ENCODE results near the gene EBF4. TPM values are rescaled to one million over a fixed set of nuclear protein-coding genes. Genes with fewer than 3 reads are reported as not detected.
A peak's percentile ranks its signal among the peaks of the same experiment; 100 is the strongest.

Gene EBF4, protein sequence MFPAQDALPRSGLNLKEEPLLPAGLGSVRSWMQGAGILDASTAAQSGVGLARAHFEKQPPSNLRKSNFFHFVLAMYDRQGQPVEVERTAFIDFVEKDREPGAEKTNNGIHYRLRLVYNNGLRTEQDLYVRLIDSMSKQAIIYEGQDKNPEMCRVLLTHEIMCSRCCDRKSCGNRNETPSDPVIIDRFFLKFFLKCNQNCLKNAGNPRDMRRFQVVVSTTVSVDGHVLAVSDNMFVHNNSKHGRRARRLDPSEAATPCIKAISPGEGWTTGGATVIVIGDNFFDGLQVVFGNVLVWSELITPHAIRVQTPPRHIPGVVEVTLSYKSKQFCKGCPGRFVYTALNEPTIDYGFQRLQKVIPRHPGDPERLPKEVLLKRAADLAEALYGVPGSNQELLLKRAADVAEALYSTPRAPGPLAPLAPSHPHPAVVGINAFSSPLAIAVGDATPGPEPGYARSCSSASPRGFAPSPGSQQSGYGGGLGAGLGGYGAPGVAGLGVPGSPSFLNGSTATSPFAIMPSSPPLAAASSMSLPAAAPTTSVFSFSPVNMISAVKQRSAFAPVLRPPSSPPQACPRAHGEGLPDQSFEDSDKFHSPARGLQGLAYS
- total RNA-seq (2021; fragmentation: NEBNext Ultra II Directional; extraction: Animal tissue kit (Norgen Biotek cat#: 25700)), result 1.2 and 1.6 TPM in 2 replicates
- polyA plus RNA-seq (2011; rRNA removed), result 2.9 and 3.6 TPM in 2 replicates
- polyA plus RNA-seq (2011; cell fraction: cytosol; rRNA removed), result 2.9 TPM
- polyA plus RNA-seq (2011; cell fraction: nucleus; rRNA removed), result 16.0 TPM
- polyA plus RNA-seq (2012, experiment 1 of 2), result 3.0 to 6.6 TPM (median 3.9 TPM) in 4 replicates
- polyA plus RNA-seq (2012, experiment 2 of 2), result 2.3 TPM
- 1.5 TPM for polyA plus RNA-seq (2013, experiment 1 of 2)
- 1.2 TPM for polyA plus RNA-seq (2013, experiment 2 of 2)
- 1.7 and 2.3 TPM in 2 replicates for polyA minus RNA-seq (2011; rRNA and poly(A)+ RNA removed)
- polyA minus RNA-seq (2011; cell fraction: cytosol; rRNA and poly(A)+ RNA removed), result 1.9 TPM
- 2.4 TPM for polyA minus RNA-seq (2011; cell fraction: nucleus; rRNA and poly(A)+ RNA removed)
- long read RNA-seq, experiment 1, result 0 reads
- long read RNA-seq, experiment 2, result 0 reads

DNA sequence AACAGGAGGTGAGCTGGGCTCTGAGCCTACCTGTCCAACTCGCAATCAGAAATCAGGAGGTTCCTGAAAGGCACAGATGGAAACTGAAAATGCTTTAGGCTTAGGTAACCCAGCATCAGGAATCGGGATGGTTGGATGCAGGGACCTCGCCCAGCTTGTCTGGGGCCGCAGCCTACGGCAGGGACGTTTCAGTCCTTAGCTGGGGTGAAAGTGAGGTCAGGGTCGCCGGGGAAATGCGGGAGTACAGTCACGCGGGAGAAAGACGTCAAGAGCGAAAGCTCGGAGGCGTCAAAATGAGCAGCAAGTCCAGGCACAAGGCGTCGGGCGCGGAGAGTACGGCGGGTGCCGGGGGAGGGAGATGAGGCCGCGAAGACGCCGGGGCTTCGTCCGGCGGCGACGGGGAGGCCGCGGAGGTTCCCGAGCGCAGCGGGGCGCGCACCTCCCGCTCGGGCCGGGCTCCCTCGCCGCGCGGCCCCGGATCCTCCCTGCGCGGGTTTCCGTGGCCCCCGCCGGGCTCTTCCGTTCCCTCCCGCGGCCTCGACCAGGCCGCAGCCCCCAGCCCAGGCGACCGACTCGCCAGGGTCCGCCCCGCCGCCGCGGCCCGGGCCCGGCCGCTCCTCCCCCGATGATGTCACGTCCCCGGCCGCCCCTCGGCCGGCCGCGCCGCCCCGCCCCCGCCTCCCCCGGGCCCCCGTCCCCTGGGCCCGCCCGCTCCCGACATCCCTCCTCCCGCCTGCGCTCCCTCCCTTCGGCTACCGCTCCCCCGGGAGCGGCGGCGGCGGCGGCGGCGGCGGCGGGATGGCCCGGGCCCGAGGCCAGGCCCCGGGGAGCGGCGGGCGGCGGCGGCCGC, at the start of gene EBF4:
EBF4 (plus strand) TSS at position 745 of the 850 bp plus-strand sequence. CDS start 866 bp downstream, outside the sequence.
- Histone ChIP-seq H3K9me3 (ENCODE audit: insufficient read depth in 2 of 2, low read depth in 1 of 2, low read length in 1 of 2) (no peaks in the 10 kb centered on the region), H3K23ac (ENCODE audit: insufficient read length) (no peak within 1 kb of the TSS), H2AFZ (ENCODE audit: low read length) (no peak within 1 kb of the TSS; the same call in 1 of the 2 replicates), H2BK5ac (ENCODE audit: low read depth, low read length) (no peak within 1 kb of the TSS), H3K4me3 (ENCODE audit: extremely low read depth in 1 of 4, insufficient read depth in 2 of 4, low read depth in 3 of 4, low read length in 4 of 4) (peak within 1 kb of the TSS; percentile 21 to 55 (median 31)), H3K36me3 (ENCODE audit: control insufficient read depth in 2 of 4, insufficient read depth in 4 of 4, low read length in 3 of 4) (no peaks in the 10 kb centered on the region; a peak in 1 of 8 replicates), H3K4ac (replicated peaks; ENCODE audit: insufficient read length, low read depth, low read length) (no peak within 1 kb of the TSS), H3K79me2 (ENCODE audit: control insufficient read depth in 1 of 2, insufficient read depth in 2 of 2, low read length in 2 of 2) (no peaks in the 10 kb centered on the region), H3K18ac (ENCODE audit: extremely low read depth, low read length) (peak within 1 kb of the TSS; percentile 19; the same call in 1 of the 2 replicates), H4K8ac (ENCODE audit: extremely low read depth, insufficient read depth, low read length) (peak within 1 kb of the TSS; percentile 30), H3K79me1 (ENCODE audit: low read depth, low read length) (no peaks in the 10 kb centered on the region), H3K56ac (replicated peaks; ENCODE audit: insufficient read length, low read depth, low read length) (no peak within 1 kb of the TSS), H2BK20ac (ENCODE audit: low read length) (no peak within 1 kb of the TSS), H3K4me1 (replicated peaks in 1 of 4; ENCODE audit: control insufficient read depth in 3 of 4, insufficient read depth in 4 of 4, low read length in 3 of 4) (peaks cover 3 to 29% (median 11%) of the 10 kb centered on the region in 4 experiments), H4K20me1 (replicated peaks in 1 of 2; ENCODE audit: control insufficient read depth in 1 of 2, insufficient read depth in 2 of 2, low read length in 2 of 2) (peaks cover 5 to 9% of the 10 kb centered on the region in 2 experiments), H3K27me3 (replicated peaks in 1 of 4; ENCODE audit: control insufficient read depth in 3 of 4, extremely low read depth in 1 of 4, insufficient read depth in 3 of 4, low read length in 3 of 4) (peaks cover 54 to 83% (median 78%) of the 10 kb centered on the region in 4 experiments), H2AK5ac (ENCODE audit: low read depth, low read length) (peak within 1 kb of the TSS; percentile 53; the same call in 1 of the 2 replicates), H2BK12ac (ENCODE audit: low read depth, low read length) (peak within 1 kb of the TSS; percentile 50; the same call in 1 of the 2 replicates), H3K14ac (ENCODE audit: insufficient read length) (no peak within 1 kb of the TSS), H2BK120ac (replicated peaks; ENCODE audit: low read depth, low read length) (no peak within 1 kb of the TSS), H3K4me2 (ENCODE audit: insufficient read depth in 1 of 2, low read depth in 2 of 2, low read length in 2 of 2) (peak within 1 kb of the TSS; percentile 68 to 70), H4K5ac (ENCODE audit: insufficient read length, low read depth, low read length) (no peak within 1 kb of the TSS), H3K27ac (ENCODE audit: low read depth, low read length) (no peak within 1 kb of the TSS), H3K23me2 (ENCODE audit: low read depth, low read length) (peaks cover 3% of the 10 kb centered on the region; the same call in 1 of the 2 replicates), H4K91ac (replicated peaks; ENCODE audit: insufficient read length, low read length) (no peak within 1 kb of the TSS), H3K9ac (replicated peaks in 1 of 4; ENCODE audit: extremely low read depth in 1 of 4, low read depth in 3 of 4, low read length in 3 of 4) (no peak within 1 kb of the TSS), H2BK15ac (ENCODE audit: low read length) (peak within 1 kb of the TSS; percentile 81; the same call in 1 of the 2 replicates)
- CTCF ChIA-PET (ENCODE audit: partially characterized antibody), result interaction anchor here (1.2 to 9.2 kb wide), 6 partner anchors 12 to 60 kb away, joined by 3 to 151 read pairs (median 4); no protein-coding TSS in a partner anchor
- DNase-seq (ENCODE audit: low read depth in 1 of 2, low spot score in 2 of 2) (peak in 1 of 2 experiments; percentile 64), FAIRE-seq (no peak)
- WGBS, 2 experiments (ENCODE audit: extremely low coverage in 1 of 2, insufficient coverage in 1 of 2, insufficient read length in 1 of 2, insufficient replicate concordance in 2 of 2, low coverage in 1 of 2, low lambda C conversion rate in 2 of 2, missing lambda C conversion rate in 1 of 2), result 8% methylated on average over 33 of the region's 106 CpGs; no CpG with 5 or more reads in 1 of the 2 experiments
- POLR2A ChIA-PET (ENCODE audit: partially characterized antibody), result interaction anchor here (0.7 to 1.8 kb wide), 2 partner anchors 17 to 168 kb away, joined by 3 to 5 read pairs; no protein-coding TSS in a partner anchor
- no peak for TF ChIP-seq GTF2F1 (IDR thresholded peaks at IDR 0.05; ENCODE audit: borderline replicate concordance, low read depth, low read length)
- peak; percentile 89 for TF ChIP-seq EZH2 (IDR thresholded peaks at IDR 0.05; ENCODE audit: low read depth, low read length, severe bottlenecking)
- TF ChIP-seq POU5F1 (IDR thresholded peaks at IDR 0.05; ENCODE audit: low read depth, low read length), result no peak
- peak; percentile 93 for TF ChIP-seq SUZ12 (IDR thresholded peaks at IDR 0.05; ENCODE audit: low read length)
- no peak for TF ChIP-seq CHD2 (IDR thresholded peaks at IDR 0.05; ENCODE audit: low read length)
- peak; percentile 46 for TF ChIP-seq ASH2L (IDR thresholded peaks at IDR 0.05; ENCODE audit: low read length)

Measured in H1 (cell line).